Measurements from ENCODE around the gene DNAI1.

DNAI1 gene

DNA sequence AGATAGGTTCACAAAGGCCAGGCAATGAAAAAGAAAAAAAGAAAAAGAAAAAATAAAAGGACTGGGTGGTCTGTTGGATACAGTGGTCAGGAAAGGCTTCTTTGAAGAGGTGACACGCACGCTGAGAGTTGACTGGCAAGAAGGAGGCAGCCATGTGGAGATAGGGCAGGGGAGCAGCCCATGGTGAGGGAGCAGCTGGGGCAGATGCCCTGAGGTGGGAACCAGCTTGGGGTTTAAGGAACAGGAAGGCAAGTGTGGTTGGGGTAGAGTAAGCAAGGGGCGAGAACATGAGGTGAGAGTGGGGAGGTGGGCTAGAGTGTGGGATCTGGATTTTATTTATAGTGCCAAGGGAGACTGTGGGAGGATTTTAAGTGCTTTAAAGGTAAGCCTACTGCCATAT is 57.4 kb downstream of the DNAI1 start:
- Mint-ChIP-seq H3K4me1 (no peaks in the 10 kb centered on the region), H3K4me3 (no peak overlapping the region), H3K27me3 (peaks cover 43% of the 10 kb centered on the region), H3K27ac (no peak overlapping the region), H3K36me3 (no peaks in the 10 kb centered on the region), H3K9me3 (no peaks in the 10 kb centered on the region)
- CTCF ChIA-PET = no interaction called here
- no peak for DNase-seq

GRCh38 chr9:34517185-34517584 is 58.6 kb downstream of the DNAI1 start:
- H3K4me1 Mint-ChIP-seq = no peaks in the 10 kb centered on the region
- CTCF ChIA-PET = no interaction called here
- no peak for DNase-seq
- H3K27ac Mint-ChIP-seq = peak overlapping the region; percentile 5
- no peak overlapping the region for H3K4me3 Mint-ChIP-seq
- H3K36me3 Mint-ChIP-seq = no peaks in the 10 kb centered on the region
- peaks cover 52% of the 10 kb centered on the region for H3K27me3 Mint-ChIP-seq
- H3K9me3 Mint-ChIP-seq = no peaks in the 10 kb centered on the region

DNA sequence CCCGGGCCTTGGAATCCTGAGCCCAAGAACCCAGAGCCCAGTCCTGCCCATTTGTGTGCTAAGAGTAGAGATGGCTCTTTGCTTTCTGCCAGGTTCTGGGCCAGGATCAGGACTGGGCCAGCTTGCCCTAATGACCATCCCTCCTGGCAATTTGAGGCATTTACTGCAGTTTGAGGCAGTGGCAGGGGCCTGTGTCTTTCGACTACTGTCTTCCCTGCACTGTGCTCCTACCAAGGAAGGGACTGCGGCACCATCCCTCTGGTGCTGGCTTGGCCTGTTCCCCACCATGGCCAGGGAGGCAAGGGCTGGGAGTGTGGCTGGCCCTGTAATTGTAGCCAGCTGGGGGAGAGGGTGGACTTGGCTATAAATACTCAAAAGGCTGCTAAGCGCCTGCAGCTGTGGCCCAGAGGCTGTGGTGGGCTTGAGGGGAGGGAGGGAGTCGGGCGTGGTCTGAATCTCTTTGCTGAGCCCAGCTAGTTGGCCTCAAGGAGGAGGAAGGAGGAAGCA is 59.6 kb downstream of the DNAI1 start:
- H3K9me3 Mint-ChIP-seq = no peaks in the 10 kb centered on the region
- no peak overlapping the region for H3K27ac Mint-ChIP-seq
- peaks cover 58% of the 10 kb centered on the region for H3K27me3 Mint-ChIP-seq

DNA sequence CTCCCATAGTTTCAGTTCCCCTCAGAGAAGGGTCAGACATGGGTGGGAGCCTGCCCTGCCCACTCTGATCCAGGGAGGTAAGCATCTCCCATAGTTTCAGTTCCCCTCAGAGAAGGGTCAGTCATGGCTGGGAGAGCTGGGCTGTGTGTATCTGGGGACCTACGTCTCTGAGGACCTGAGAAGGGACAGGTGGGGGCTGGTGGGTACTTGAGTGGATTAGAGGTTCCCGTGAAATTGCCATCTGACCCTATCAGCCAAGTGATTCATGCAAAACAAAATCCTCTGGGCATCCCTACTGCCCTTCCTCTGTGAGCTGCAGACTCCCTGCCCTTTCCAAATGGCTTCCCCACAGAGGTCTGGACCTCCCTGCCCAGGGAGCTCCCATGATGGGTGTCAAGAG is 60.3 kb downstream of the DNAI1 start:
- H3K36me3 Mint-ChIP-seq = no peaks in the 10 kb centered on the region
- no peaks in the 10 kb centered on the region for H3K9me3 Mint-ChIP-seq
- no peak overlapping the region for H3K4me3 Mint-ChIP-seq
- peaks cover 12% of the 10 kb centered on the region for H3K4me1 Mint-ChIP-seq
- CTCF ChIA-PET = interaction anchor here (0.7 to 1.8 kb wide), 6 partner anchors 18 to 87 kb away, joined by 3 to 11 read pairs (median 4); no protein-coding TSS in a partner anchor
- no peak for DNase-seq
- H3K27ac Mint-ChIP-seq = no peak overlapping the region
- peaks cover 58% of the 10 kb centered on the region for H3K27me3 Mint-ChIP-seq

More for the DNA sequence above, 59.6 kb downstream of the DNAI1 start:
- Mint-ChIP-seq H3K36me3 (no peaks in the 10 kb centered on the region), H3K4me1 (peaks cover 5% of the 10 kb centered on the region), H3K4me3 (no peak overlapping the region)
- CTCF ChIA-PET = interaction anchor here (1.3 to 1.8 kb wide), 2 partner anchors 18 to 30 kb away, joined by 3 to 6 read pairs; no protein-coding TSS in a partner anchor
- DNase-seq = no peak

- Mint-ChIP-seq H3K36me3 (no peaks in the 10 kb centered on the region), H3K4me1 (peaks cover 15% of the 10 kb centered on the region), H3K27ac (no peak overlapping the region), H3K27me3 (peaks cover 64% of the 10 kb centered on the region), H3K9me3 (no peaks in the 10 kb centered on the region), H3K4me3 (no peak overlapping the region)
- CTCF ChIA-PET = interaction anchor here (0.7 to 1.8 kb wide), 6 partner anchors 17 to 87 kb away, joined by 3 to 11 read pairs (median 4); no protein-coding TSS in a partner anchor
- no peak for DNase-seq
Measured at GRCh38 chr9:34519321-34520020, 60.9 kb downstream of the DNAI1 start.

GRCh38 chr9:34520096-34520495 is 61.5 kb downstream of the DNAI1 start:
- CTCF ChIA-PET = interaction anchor here (0.8 to 1.8 kb wide), 3 partner anchors 71 to 86 kb away, joined by 3 to 11 read pairs (median 5); no protein-coding TSS in a partner anchor
- no peak for DNase-seq
- no peak overlapping the region for H3K4me3 Mint-ChIP-seq
- H3K27me3 Mint-ChIP-seq = peaks cover 70% of the 10 kb centered on the region
- H3K9me3 Mint-ChIP-seq = no peaks in the 10 kb centered on the region
- no peak overlapping the region for H3K27ac Mint-ChIP-seq
- peaks cover 21% of the 10 kb centered on the region for H3K4me1 Mint-ChIP-seq
- H3K36me3 Mint-ChIP-seq = no peaks in the 10 kb centered on the region

DNA sequence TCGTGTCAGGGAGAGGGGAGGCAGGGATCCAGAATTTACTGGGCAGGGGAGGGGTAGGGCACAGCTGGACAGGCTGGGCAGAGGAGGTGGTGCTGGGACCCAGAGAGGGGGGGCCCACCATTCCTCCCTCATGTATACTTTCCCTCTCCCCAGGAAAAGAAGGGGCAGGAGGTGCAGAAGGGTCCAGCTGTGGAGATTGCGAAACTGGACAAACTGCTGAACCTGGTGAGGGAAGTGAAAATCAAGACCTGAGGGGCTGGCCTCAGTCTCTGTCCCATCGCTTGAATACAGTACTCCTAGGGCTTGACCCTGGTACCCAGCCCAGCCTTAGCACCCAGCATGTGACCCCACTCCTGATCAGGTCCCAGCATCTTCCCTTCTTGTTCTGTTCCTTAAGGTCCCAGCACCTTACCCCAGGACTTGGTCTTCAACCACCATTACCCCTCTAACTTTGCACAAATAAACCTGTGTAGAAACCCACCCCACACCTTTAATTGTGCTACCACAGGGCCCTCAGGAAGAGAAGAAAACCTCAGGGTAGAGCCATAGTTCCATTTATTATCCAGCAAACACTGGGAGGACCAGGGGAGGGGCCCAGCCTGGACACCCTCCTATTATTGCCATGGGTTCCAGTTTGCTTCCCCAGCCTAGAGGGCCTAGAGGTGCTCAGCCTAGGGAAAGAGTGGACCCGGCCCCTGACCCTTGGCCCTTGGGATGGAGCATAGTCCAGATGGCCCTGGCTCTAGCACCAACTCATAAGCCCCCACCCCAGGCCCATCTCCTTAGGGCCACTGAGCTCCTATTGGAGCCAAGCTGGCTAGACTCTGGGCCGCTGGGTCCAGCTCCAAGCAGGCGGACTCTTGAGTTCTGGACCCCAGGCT is 62.1 kb downstream of the DNAI1 start:
- Mint-ChIP-seq H3K9me3 (no peaks in the 10 kb centered on the region), H3K4me3 (no peak overlapping the region), H3K36me3 (no peaks in the 10 kb centered on the region), H3K27ac (no peak overlapping the region), H3K4me1 (peaks cover 21% of the 10 kb centered on the region), H3K27me3 (peaks cover 76% of the 10 kb centered on the region)
- CTCF ChIA-PET = interaction anchor here (1.6 to 1.8 kb wide), 2 partner anchors 71 to 86 kb away, joined by 5 to 11 read pairs; no protein-coding TSS in a partner anchor
- no peak for DNase-seq

DNA sequence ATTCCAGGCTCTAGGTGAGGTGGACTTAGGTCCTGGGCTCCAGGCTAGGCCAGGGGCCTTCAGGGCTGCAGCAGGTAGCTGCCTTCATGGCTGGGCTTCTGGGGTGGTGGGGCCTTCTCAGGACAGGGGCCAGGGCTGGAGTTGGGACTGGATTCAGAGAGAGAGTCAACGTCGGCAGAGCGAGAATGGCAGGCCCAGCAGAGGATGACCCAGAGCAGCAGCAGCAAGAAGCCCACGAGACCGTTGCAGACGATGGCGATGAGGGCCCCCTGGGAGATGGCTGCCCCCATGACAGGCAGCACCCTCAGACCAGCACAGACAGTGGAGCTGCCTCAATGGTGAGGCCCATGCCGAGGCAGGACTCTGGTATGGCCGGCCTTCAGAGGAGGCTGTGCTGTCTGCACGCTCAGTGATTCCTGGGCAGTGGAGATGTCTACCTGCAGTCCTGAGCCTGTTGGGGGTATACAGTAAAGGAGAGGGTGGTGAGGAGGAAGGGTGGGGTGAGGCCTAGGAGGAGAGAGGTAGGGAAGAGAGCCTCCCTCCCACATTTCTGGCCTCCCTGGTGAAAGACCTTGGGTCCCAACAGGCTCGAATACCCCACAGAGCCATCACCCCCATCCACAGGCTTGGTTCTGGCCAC is 62.9 kb downstream of the DNAI1 start:
- Mint-ChIP-seq H3K4me3 (no peak overlapping the region), H3K27me3 (peaks cover 75% of the 10 kb centered on the region), H3K27ac (no peak overlapping the region), H3K36me3 (no peaks in the 10 kb centered on the region), H3K9me3 (no peaks in the 10 kb centered on the region), H3K4me1 (peaks cover 21% of the 10 kb centered on the region)
- no peak for DNase-seq
- CTCF ChIA-PET = no interaction called here

- Mint-ChIP-seq H3K27me3 (peaks cover 68% of the 10 kb centered on the region), H3K27ac (no peak overlapping the region), H3K4me3 (peak overlapping the region; percentile 27), H3K36me3 (no peaks in the 10 kb centered on the region), H3K9me3 (no peaks in the 10 kb centered on the region), H3K4me1 (peaks cover 21% of the 10 kb centered on the region)
- CTCF ChIA-PET = interaction anchor here (1.0 kb wide), 1 partner anchor 113 kb away, joined by 3 read pairs; no protein-coding TSS in a partner anchor
- no peak for DNase-seq
Measured at GRCh38 chr9:34522091-34522887, 63.7 kb downstream of the DNAI1 start.

DNA sequence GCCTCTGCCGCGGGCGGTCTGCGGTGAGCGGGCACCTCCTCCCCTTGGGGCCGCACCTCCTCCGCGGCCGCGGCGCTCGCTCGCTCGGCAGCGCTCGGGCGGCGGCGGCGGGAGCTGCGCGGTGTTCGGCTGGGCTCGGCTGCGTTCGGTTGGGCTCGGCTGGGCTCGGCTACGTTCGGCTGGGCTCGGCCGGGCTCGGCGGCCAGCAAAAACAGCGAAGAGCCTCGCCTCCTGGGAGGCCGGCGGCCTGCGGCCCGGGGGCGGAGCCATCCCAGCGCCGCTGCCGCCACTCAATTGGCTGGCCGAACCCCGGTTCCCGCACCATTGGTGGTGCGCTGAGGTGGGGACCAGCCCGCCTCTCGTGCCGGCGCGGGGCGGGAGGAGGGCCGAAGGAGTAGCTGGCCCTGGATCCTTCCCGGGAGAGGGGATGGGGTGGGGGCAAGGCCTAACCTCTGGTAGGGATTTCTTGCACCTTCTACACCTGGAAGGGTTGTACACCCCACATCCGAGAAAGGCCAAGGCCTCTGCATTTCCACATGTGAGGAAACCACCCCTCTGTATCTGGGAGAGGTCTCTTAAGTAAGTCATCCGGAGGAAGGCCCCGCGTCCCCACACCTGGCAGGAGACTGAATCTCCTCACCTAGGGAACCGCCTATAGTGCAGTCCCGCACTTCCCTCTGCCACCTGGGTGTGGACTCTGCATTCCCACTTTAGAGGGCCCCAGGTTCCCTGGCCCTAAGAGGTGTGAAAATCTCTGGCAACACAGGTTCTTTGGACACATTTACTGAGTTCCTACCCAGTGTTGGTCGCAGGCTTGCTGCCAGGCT is 64.6 kb downstream of the DNAI1 start, which contains the start of gene ENHO:
ENHO (minus strand) TSS at position 20 of the 827 bp plus-strand sequence. CDS start 1,295 bp downstream, outside the sequence.
- CTCF ChIA-PET = interaction anchor here (1.0 to 1.1 kb wide), 3 partner anchors 81 to 119 kb away, joined by 3 to 4 read pairs (median 3); no protein-coding TSS in a partner anchor
- peak; percentile 91 for DNase-seq
- peaks cover 21% of the 10 kb centered on the region for H3K4me1 Mint-ChIP-seq
- H3K27ac Mint-ChIP-seq = no peak within 1 kb of the TSS
- no peaks in the 10 kb centered on the region for H3K36me3 Mint-ChIP-seq
- peaks cover 60% of the 10 kb centered on the region for H3K27me3 Mint-ChIP-seq
- no peaks in the 10 kb centered on the region for H3K9me3 Mint-ChIP-seq
- peak within 1 kb of the TSS; percentile 27 for H3K4me3 Mint-ChIP-seq

- peaks cover 21% of the 10 kb centered on the region for H3K4me1 Mint-ChIP-seq
- H3K27ac Mint-ChIP-seq = no peak overlapping the region
- no peak for DNase-seq
- H3K27me3 Mint-ChIP-seq = peaks cover 56% of the 10 kb centered on the region
- CTCF ChIA-PET = interaction anchor here (1.1 to 1.6 kb wide), 4 partner anchors 79 to 144 kb away, joined by 3 to 4 read pairs (median 4); no protein-coding TSS in a partner anchor
- no peaks in the 10 kb centered on the region for H3K36me3 Mint-ChIP-seq
- H3K9me3 Mint-ChIP-seq = no peaks in the 10 kb centered on the region
- no peak overlapping the region for H3K4me3 Mint-ChIP-seq
Measured at GRCh38 chr9:34524349-34524748, 65.7 kb downstream of the DNAI1 start.

DNA sequence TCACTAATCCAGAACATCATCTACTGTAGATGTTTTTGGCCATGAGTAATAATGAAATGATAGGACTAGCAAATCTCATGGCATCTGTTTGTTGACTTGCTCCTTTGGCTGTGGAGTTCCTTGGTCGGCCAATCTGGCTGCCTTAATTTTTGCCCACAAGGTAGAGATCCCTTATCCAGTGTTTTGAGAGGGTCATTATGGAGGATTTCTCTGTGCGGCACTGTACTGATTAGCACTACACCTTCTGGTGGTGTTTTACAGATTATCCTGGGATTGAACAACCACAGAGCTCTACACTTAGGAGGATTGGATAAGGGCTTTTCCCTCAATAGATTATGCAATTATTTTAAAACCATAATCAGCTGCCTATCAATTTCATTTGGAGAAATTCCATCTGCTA is 67.4 kb downstream of the DNAI1 start:
- CTCF ChIA-PET = no interaction called here
- Mint-ChIP-seq H3K27me3 (peaks cover 47% of the 10 kb centered on the region), H3K4me3 (no peak overlapping the region), H3K4me1 (peaks cover 21% of the 10 kb centered on the region), H3K9me3 (no peaks in the 10 kb centered on the region), H3K27ac (no peak overlapping the region), H3K36me3 (no peaks in the 10 kb centered on the region)
- DNase-seq = no peak
